Neural cell (in vitro differentiated cells): ENCODE data around the gene PLCXD3. TPM values are rescaled to one million over a fixed set of nuclear protein-coding genes. Genes with fewer than 3 reads are reported as not detected.

ENCODE experiments used
- H2AFZ ChIP-seq: fragments of 200-600, 300-800 bp; sonication (generic), shearing (Covaris generic); 2 replicates; pipeline ENCODE4 v1.6.0; 2014; ENCODE audit warnings: low read depth, mild to moderate bottlenecking, antibody characterized with exemption, low read length, moderate library complexity
- H3F3A ChIP-seq: fragments of 200-600 bp; shearing (Covaris generic); 2 replicates; pipeline ENCODE4 v1.6.1; 2016; ENCODE audit warnings: mild to moderate bottlenecking, moderate library complexity, mixed read lengths, antibody characterized with exemption, low read length; ENCODE audit not compliant: insufficient read depth, poor library complexity, severe bottlenecking
- H3K27ac ChIP-seq: fragments of 200-600, 300-800 bp; sonication (generic), shearing (Covaris generic); 2 replicates; pipeline ENCODE4 v1.5.1; 2014; ENCODE audit warnings: mild to moderate bottlenecking, low read length, moderate library complexity
- H3K27me3 ChIP-seq: fragments of 300-800, 200-600 bp; sonication (generic), shearing (Covaris generic); 2 replicates; pipeline ENCODE4 v1.6.0; 2014; ENCODE audit warnings: mild to moderate bottlenecking, low read depth, low read length, moderate library complexity; ENCODE audit not compliant: insufficient read depth
- H3K36me3 ChIP-seq: fragments of 300-800, 200-600 bp; sonication (generic), shearing (Covaris generic); 2 replicates; pipeline ENCODE4 v1.5.1; 2014; ENCODE audit warnings: mild to moderate bottlenecking, antibody characterized with exemption, low read length, moderate library complexity; ENCODE audit not compliant: insufficient read depth
- H3K4me2 ChIP-seq: fragments of 300-800, 200-600 bp; sonication (generic), shearing (Covaris generic); 2 replicates; pipeline ENCODE4 v1.6.0; 2014; ENCODE audit warnings: mild to moderate bottlenecking, low read length
- H3K4me3 ChIP-seq: fragments of 300-800, 200-600 bp; sonication (generic), shearing (Covaris generic); 2 replicates; pipeline ENCODE4 v1.5.1; 2014; ENCODE audit warnings: mild to moderate bottlenecking, low read length, moderate library complexity
- H3K79me2 ChIP-seq: fragments of 200-600 bp; shearing (Covaris generic); replicated peaks from 2 replicates; pipeline ENCODE4 v1.6.0; 2014; ENCODE audit warnings: mild to moderate bottlenecking, low read length, moderate library complexity; ENCODE audit not compliant: insufficient read depth
- H3K9ac ChIP-seq: fragments of 300-800, 200-600 bp; sonication (generic), shearing (Covaris generic); 2 replicates; pipeline ENCODE4 v1.6.1; 2016; ENCODE audit warnings: mild to moderate bottlenecking, low read length, mixed read lengths
- H3K9me2 ChIP-seq: fragments of 200-600 bp; shearing (Covaris generic); 2 replicates; pipeline ENCODE4 v1.6.1; 2016; ENCODE audit warnings: mild to moderate bottlenecking, low read length, mixed read lengths; ENCODE audit not compliant: insufficient read depth
- H3K9me3 ChIP-seq: fragments of 200-600, 300-800 bp; sonication (generic), shearing (Covaris generic); 2 replicates; pipeline ENCODE4 v1.6.1; 2016; ENCODE audit warnings: mild to moderate bottlenecking, mixed run types, low read length, moderate library complexity, mixed read lengths
- H4K20me1 ChIP-seq: fragments of 200-600 bp; shearing (Covaris generic); 2 replicates; pipeline ENCODE4 v1.6.1; 2016; ENCODE audit warnings: mild to moderate bottlenecking, mixed run types; ENCODE audit not compliant: insufficient read depth
- EP300 ChIP-seq: fragments of 450-650 bp; conservative IDR thresholded peaks from 2 replicates; pipeline ENCODE4 v1.6.1; 2014; ENCODE audit warnings: antibody characterized with exemption, mild to moderate bottlenecking, moderate library complexity; ENCODE audit not compliant: poor library complexity, severe bottlenecking
- EZH2 ChIP-seq: fragments of 200-600, 300-800 bp; shearing (Covaris generic), sonication (generic); IDR thresholded peaks from 2 replicates; pipeline ENCODE4 v1.6.1; 2014; ENCODE audit warnings: antibody characterized with exemption, low read length, borderline replicate concordance, mild to moderate bottlenecking; ENCODE audit not compliant: insufficient read depth, poor library complexity, severe bottlenecking
- MXI1 ChIP-seq: fragments of 450-650 bp; conservative IDR thresholded peaks from 2 replicates; pipeline ENCODE4 v1.6.1; 2014; ENCODE audit warnings: antibody characterized with exemption, mild to moderate bottlenecking; ENCODE audit not compliant: poor library complexity, severe bottlenecking
- POLR2AphosphoS5 ChIP-seq: IDR thresholded peaks from 2 replicates; pipeline ENCODE4 v1.6.1; 2012
- RAD21 ChIP-seq: fragments of 450-650 bp; conservative IDR thresholded peaks from 2 replicates; pipeline ENCODE4 v1.6.1; 2014; ENCODE audit warnings: antibody characterized with exemption, mild to moderate bottlenecking, moderate library complexity
- SMC3 ChIP-seq: fragments of 450-650 bp; conservative IDR thresholded peaks from 2 replicates; pipeline ENCODE4 v1.6.1; 2014; ENCODE audit warnings: antibody characterized with exemption, mild to moderate bottlenecking, moderate library complexity; ENCODE audit not compliant: poor library complexity
- TAF1 ChIP-seq: IDR thresholded peaks from 2 replicates; pipeline ENCODE4 v1.6.1; 2012; ENCODE audit warnings: low read depth
- polyA plus RNA-seq: library from polyadenylated mRNA; depleted of rRNA; stranded (reverse); fragments of >200 nt; gene quantifications from 2 replicates; pipeline ENCODE4 v1.2.3, GENCODE V29; 2014
- TF ChIP-seq, protein P1 (sequence below): IDR thresholded peaks from 2 replicates; pipeline ENCODE4 v1.6.1; 2012; ENCODE audit warnings: borderline replicate concordance
- TF ChIP-seq, protein P2 (sequence below): fragments of 450-650 bp; IDR thresholded peaks from 2 replicates; pipeline ENCODE4 v1.5.1; 2014; ENCODE audit warnings: antibody characterized with exemption, mild to moderate bottlenecking, moderate library complexity; ENCODE audit not compliant: poor library complexity, severe bottlenecking

Gene PLCXD3
- polyA plus RNA-seq, 1 donor from 2014 or later = 6.6 TPM

DNA sequence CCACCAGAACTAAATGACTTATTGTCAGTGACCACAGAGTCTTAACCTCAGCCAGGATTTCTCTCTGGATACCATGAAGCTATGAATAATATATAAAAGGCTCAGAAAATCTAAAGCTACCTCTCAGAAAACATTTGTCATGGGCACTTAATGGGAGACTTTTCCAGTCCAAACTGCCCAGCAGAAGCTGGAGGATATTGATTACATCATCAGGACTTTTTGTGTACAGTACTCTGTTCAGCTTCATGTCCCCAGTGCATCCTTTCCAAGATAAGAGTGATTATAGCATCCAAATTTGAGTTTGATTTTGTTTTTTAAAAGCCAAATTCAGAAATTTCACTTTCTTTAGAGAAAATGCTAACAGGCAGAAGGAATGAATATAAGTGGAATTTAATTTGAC is 173.2 kb downstream of the PLCXD3 start:
- no peaks in the 10 kb centered on the region for H3K79me2 ChIP-seq
- H3K9me3 ChIP-seq = no peaks in the 10 kb centered on the region
- no peak overlapping the region for H3K4me2 ChIP-seq
- no peaks in the 10 kb centered on the region for H3K9me2 ChIP-seq
- H3F3A ChIP-seq = no peaks in the 10 kb centered on the region
- H3K9ac ChIP-seq = no peak overlapping the region
- H3K36me3 ChIP-seq = no peaks in the 10 kb centered on the region
- H3K4me3 ChIP-seq = no peak overlapping the region
- no peak overlapping the region for H2AFZ ChIP-seq
- TF ChIP-seq TAF1 (no peak), EZH2 (no peak), SMC3 (no peak), RAD21 (no peak), POLR2AphosphoS5 (no peak), MXI1 (no peak), EP300 (no peak)
- TF ChIP-seq, protein P1, sequence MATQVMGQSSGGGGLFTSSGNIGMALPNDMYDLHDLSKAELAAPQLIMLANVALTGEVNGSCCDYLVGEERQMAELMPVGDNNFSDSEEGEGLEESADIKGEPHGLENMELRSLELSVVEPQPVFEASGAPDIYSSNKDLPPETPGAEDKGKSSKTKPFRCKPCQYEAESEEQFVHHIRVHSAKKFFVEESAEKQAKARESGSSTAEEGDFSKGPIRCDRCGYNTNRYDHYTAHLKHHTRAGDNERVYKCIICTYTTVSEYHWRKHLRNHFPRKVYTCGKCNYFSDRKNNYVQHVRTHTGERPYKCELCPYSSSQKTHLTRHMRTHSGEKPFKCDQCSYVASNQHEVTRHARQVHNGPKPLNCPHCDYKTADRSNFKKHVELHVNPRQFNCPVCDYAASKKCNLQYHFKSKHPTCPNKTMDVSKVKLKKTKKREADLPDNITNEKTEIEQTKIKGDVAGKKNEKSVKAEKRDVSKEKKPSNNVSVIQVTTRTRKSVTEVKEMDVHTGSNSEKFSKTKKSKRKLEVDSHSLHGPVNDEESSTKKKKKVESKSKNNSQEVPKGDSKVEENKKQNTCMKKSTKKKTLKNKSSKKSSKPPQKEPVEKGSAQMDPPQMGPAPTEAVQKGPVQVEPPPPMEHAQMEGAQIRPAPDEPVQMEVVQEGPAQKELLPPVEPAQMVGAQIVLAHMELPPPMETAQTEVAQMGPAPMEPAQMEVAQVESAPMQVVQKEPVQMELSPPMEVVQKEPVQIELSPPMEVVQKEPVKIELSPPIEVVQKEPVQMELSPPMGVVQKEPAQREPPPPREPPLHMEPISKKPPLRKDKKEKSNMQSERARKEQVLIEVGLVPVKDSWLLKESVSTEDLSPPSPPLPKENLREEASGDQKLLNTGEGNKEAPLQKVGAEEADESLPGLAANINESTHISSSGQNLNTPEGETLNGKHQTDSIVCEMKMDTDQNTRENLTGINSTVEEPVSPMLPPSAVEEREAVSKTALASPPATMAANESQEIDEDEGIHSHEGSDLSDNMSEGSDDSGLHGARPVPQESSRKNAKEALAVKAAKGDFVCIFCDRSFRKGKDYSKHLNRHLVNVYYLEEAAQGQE = no peak
- TF ChIP-seq, protein P2, sequence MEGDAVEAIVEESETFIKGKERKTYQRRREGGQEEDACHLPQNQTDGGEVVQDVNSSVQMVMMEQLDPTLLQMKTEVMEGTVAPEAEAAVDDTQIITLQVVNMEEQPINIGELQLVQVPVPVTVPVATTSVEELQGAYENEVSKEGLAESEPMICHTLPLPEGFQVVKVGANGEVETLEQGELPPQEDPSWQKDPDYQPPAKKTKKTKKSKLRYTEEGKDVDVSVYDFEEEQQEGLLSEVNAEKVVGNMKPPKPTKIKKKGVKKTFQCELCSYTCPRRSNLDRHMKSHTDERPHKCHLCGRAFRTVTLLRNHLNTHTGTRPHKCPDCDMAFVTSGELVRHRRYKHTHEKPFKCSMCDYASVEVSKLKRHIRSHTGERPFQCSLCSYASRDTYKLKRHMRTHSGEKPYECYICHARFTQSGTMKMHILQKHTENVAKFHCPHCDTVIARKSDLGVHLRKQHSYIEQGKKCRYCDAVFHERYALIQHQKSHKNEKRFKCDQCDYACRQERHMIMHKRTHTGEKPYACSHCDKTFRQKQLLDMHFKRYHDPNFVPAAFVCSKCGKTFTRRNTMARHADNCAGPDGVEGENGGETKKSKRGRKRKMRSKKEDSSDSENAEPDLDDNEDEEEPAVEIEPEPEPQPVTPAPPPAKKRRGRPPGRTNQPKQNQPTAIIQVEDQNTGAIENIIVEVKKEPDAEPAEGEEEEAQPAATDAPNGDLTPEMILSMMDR = no peak
- H3K27me3 ChIP-seq = no peaks in the 10 kb centered on the region
- H3K27ac ChIP-seq = no peak overlapping the region
- no peaks in the 10 kb centered on the region for H4K20me1 ChIP-seq

DNA sequence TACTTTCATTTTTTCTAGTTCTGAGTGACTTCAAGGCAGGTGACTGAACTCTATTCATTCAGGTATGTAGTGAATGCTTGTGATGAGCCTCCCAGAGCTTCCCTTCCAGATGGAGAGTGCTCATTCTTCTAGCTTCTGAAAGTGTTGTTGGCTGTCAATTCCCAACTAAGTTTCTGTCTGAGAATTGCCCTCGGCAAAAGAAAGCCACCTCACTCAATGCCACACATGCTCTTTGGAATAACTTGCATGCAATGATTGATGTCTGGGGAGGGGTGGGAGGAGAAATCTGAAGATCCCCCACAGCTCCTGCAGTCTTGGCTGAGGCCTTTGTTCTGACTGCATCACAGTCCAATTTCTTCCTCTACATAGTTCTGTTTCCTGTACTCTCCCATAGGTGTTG is 173.9 kb downstream of the PLCXD3 start:
- Histone ChIP-seq H3K9me3 (no peaks in the 10 kb centered on the region), H3K27ac (no peak overlapping the region)
- TF ChIP-seq POLR2AphosphoS5 (no peak), TAF1 (no peak), EZH2 (no peak), MXI1 (no peak), RAD21 (no peak), EP300 (no peak), SMC3 (no peak)
- TF ChIP-seq, protein P1 = no peak
- TF ChIP-seq, protein P2 = no peak

More for the DNA sequence above, 173.9 kb downstream of the PLCXD3 start:
- Histone ChIP-seq H3K27me3 (no peaks in the 10 kb centered on the region), H3K36me3 (no peaks in the 10 kb centered on the region), H3K4me2 (no peak overlapping the region), H2AFZ (no peak overlapping the region), H3F3A (no peaks in the 10 kb centered on the region), H3K9me2 (no peaks in the 10 kb centered on the region), H4K20me1 (no peaks in the 10 kb centered on the region), H3K4me3 (no peak overlapping the region), H3K9ac (no peak overlapping the region), H3K79me2 (no peaks in the 10 kb centered on the region)
